Stimulated activated CD8-positive, alpha-beta memory T cell treated with anti-CD3 and anti-CD28 coated beads, Interleukin-7, amount 100 ng/mL, for 48 hours (primary cell): ENCODE measurements around the gene MTSS2.
"Not testable (repeated sequence)": the region's sequence is repeated elsewhere in the genome, so short reads cannot be mapped to it uniquely, and the experiment has no call there.

ENCODE experiments used
- DNase-seq, 2 donors: peaks; one replicate each; pipeline ENCODE4 v3.0.0-alpha.2; 2020; ENCODE audit warnings: low read depth in 1 of 2; ENCODE audit errors: extremely low read depth in 1 of 2

Gene MTSS2

GRCh38 chr16:70656712-70657263 lies 29.1 kb downstream of the MTSS2 start:
- no peak for DNase-seq

- no peak for DNase-seq
Measured at GRCh38 chr16:70656065-70656711, 29.7 kb downstream of the MTSS2 start.

DNA sequence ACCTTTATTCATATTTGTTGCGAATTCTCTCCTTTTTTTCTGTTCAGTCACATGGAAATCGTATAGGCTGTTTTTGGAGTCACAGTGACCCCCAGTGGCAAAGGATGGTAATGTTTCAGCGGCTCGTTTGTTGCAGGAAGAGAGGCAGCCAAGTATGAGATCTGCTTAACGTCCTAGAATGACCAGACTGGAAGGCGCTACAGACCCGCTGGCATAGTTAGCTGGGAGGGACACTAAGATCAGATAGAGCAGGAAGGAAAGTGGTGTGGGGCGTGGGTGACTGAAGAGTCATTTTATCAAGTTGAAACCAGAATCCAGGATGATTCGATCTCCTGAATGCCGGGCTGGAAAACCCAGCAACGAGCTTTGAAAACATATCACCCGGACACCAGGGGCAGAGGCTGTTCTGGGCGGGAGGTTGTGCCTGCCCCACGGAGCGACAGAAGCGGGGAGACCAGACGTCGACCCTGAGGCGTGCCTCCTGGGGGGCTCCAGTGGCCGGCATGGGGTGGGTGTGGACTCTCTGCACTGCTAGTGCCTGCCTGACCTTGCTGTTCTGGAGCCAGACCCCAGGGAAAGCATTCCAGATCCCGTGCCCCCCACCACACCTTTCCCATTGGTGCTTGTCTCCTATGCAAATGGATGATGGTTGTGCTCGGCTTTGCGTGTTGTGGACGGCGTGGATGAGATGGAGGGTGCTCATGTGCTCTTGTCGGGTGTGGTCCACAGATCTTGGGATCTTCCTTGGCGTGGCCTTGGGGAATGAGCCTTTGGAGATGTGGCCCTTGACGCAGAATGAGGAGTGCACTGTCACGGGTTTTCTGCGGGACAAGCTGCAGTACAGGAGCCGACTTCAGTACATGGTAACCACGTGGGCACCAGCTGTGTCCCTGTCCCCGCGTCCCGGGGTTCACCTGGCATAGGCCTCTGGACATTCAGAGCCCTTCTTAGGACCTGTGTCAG lies 31.8 kb downstream of the MTSS2 start:
- peak; percentile 50 to 53 for DNase-seq

DNA sequence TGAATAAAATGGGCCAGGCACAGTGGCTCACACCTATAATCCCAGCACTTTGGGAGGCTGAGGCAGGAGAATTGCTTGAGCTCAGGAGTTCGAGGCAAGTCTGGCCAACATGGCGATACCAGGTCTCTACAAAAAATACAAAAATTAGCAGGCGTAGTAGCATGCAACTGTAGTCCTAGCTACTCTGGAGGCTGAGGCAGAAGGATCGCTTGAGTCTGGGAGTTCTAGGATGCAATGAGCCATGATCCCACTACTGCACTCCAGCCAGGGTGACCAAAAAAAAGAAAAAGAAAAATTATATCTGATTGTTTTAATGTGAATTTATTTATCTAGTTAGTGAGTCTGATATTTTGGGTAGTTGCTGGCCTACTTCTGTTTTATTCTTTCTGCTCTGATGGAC lies 32.4 kb downstream of the MTSS2 start:
- no peak for DNase-seq

DNA sequence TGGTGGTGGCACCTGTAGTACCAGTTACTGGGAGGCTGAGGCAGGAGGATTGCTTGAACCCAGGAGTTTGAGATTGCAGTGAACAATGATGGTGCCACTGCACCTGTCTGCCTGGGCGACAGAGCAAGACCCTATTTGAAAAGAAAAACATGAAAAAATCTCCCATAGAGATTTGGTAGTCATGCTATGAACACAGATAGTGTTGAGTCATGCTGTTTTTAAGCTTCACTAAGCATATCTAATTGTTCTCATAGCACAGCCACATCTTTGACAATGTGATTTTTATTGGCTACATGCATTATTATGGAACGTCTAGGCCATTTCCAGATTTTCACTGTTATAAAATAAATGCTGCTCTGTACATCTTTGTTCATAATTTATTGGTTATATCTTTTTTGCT lies 33.5 kb downstream of the MTSS2 start:
- no peak for DNase-seq

GRCh38 chr16:70651524-70651923 lies 34.3 kb downstream of the MTSS2 start:
- DNase-seq, result no peak

GRCh38 chr16:70650216-70650615 lies 35.6 kb downstream of the MTSS2 start:
- DNase-seq, result no peak

DNA sequence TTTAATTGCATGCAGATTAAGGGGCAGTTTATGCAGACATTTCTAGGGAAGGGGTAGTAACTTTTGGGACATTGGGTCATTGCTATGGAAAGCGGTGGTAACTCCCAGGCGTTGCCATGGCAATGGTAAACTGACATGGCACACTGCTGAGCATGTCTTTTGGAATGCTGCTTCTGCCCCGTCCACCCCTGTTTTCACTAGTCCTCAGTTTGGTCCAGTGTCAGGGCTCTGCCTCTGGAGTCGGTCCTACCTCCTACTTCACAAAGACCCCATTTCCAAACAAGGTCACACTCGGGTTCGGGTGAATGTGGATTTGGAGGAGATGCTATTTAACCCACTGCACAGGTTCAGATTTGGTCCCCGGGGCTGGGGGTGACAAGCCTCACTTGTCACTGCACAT lies 36.6 kb downstream of the MTSS2 start:
- no peak for DNase-seq

DNA sequence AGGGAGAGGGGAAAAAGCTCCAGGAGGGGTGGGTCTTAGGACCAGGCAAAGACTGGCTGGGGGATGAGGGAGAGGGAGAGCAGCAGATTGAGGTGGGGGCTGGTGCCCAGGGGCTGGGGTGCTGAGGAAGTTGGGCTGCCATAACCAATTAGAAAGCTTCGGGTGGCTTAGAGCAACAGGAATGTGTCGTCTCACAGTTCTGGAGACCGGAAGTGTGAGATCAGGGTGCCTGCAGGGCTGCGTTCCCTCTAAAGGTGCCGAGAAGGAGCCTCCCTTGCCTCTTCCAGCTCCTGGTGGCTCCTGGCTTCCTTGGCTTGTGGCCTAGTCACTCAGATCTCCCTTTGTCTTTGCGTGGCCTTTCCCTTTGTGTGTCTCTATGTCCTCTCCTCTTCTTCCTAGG lies 37.2 kb downstream of the MTSS2 start:
- no peak for DNase-seq

GRCh38 chr16:70647441-70648359 lies 38.2 kb downstream of the MTSS2 start:
- DNase-seq, result no peak

DNA sequence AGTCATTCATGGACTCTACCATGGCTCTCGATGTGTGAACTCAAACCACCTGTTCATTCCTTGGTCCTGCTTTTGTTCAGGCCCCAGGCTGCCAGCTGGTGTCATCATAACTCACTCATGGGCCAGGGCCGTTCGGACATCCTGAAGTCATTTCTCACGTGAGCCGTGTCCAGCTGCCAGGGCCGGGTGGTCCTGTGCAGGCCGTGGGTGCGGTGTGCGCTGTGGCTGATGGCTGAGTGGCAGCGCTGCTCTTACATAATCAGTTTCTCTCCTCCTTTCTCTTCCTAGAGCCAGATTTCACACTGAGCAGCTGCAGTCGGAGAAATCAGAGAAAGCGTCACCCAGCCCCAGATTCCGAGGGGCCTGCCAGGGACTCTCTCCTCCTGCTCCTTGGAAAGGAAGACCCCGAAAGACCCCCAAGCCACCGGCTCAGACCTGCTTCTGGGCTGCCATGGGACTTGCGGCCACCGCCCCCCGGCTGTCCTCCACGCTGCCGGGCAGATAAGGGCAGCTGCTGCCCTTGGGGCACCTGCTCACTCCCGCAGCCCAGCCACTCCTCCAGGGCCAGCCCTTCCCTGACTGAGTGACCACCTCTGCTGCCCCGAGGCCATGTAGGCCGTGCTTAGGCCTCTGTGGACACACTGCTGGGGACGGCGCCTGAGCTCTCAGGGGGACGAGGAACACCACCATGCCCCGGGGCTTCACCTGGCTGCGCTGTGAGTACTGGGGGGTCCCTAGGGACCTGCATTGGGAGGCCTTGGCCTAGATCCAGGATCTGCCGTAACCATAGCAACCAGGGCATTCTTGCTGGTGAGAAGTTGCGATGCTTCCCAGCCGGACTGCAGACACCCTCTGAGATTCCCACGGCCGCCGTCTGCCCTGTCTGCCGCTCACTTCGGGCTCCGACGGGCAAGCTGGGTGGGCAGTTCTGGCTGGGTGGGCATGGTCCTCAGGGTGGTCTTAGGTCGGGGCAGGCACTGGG lies 39.3 kb downstream of the MTSS2 start, which contains the start of gene IL34:
IL34 (plus strand) TSS at position 300 of the 982 bp plus-strand sequence; CDS start at position 689, 389 bp downstream.
- DNase-seq, result no peak

DNA sequence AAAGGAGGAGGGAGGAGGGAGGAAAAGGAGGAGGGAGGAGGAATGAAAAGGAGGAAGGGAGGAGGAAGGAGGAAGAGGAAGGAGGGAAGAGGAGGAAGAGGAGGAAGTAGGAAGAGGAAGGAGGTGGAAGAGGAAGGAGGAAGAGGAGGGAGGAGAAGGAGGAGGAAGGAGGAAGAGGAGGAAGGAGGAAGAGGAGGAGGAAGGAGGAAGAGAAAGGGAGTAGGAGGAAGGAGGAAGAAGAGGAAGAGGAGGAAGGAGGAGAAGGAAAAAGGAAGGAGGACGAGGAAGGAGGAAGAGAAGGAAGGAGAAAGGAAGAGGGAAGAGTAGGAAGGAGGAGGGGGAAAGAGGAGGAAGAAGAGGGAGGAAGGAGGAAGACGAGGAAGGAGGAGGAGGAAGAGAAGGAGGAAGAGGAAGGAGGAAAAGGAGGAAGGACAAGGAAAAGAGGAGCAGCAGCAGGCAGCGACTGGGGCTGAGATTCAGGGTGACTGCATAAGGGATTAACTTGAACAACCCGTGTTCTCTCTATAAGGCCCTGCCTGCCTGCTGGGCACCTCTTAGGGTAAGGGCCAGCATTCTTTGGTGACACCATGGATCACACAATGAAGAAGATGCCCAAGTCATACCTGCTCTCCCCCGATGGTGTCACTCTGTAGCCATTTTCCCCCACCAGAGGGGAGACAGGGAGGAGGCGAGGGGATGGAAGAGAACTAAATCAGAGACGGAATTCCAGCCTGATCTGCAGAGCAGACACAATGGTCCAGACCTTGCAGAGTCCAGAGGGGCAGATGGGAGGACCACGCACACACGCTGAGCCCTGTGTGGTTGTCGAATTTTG lies 40.9 kb downstream of the MTSS2 start:
- no peak for DNase-seq

DNA sequence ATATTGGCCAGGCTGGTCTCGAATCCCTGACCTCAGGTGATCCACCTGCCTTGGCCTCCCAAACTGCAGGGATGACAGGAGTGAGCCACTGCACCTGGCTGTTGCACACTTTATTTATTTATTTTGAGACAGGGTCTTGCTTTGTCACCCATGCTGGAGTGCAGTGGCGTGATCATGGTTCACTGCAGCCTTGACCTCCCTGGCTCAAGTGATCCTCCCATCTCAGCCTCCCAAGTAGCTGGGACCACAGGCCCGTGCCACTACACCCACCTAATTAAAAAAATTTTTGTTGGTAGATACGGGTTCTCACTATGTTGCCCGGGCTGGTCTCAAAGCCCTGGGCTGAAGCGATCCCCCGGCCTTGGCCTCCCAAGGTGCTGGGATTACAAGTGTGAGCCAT lies 42.6 kb downstream of the MTSS2 start:
- not testable (repeated sequence) for DNase-seq

GRCh38 chr16:70642633-70643032 lies 43.2 kb downstream of the MTSS2 start:
- no peak for DNase-seq

- no peak for DNase-seq
Measured at GRCh38 chr16:70638814-70639792, 46.8 kb downstream of the MTSS2 start.
